IMR-90 (cell line): Measurements from ENCODE around the gene RHOBTB3.

ENCODE experiments used
- BHLHE40 ChIP-seq: fragments of 150-350 bp; IDR thresholded peaks from 2 replicates; pipeline ENCODE4 v1.6.1; 2016; ENCODE audit warnings: mild to moderate bottlenecking, low read depth, low read length
- CHD1 ChIP-seq: IDR thresholded peaks from 2 replicates; pipeline ENCODE4 v1.6.1; 2012; ENCODE audit warnings: low read depth, low read length, improper control_type of control experiment
- MAZ ChIP-seq: IDR thresholded peaks from 2 replicates; pipeline ENCODE4 v1.6.1; 2012; ENCODE audit warnings: low read depth, mild to moderate bottlenecking, low read length, improper control_type of control experiment, moderate library complexity, borderline replicate concordance
- POLR2A ChIP-seq: IDR thresholded peaks from 2 replicates; pipeline ENCODE4 v1.6.1; 2012; ENCODE audit warnings: mild to moderate bottlenecking, low read depth, low read length
- SMC3 ChIP-seq: fragments of 150-350 bp; IDR thresholded peaks from 2 replicates; pipeline ENCODE4 v1.6.1; 2016; ENCODE audit warnings: low read depth, mild to moderate bottlenecking, antibody characterized with exemption, low read length, moderate library complexity
- TF ChIP-seq, protein P1 (sequence below): conservative IDR thresholded peaks from 2 replicates; pipeline ENCODE4 v1.5.1; 2012; ENCODE audit warnings: mild to moderate bottlenecking, low read depth, low read length, improper control_type of control experiment

DNA sequence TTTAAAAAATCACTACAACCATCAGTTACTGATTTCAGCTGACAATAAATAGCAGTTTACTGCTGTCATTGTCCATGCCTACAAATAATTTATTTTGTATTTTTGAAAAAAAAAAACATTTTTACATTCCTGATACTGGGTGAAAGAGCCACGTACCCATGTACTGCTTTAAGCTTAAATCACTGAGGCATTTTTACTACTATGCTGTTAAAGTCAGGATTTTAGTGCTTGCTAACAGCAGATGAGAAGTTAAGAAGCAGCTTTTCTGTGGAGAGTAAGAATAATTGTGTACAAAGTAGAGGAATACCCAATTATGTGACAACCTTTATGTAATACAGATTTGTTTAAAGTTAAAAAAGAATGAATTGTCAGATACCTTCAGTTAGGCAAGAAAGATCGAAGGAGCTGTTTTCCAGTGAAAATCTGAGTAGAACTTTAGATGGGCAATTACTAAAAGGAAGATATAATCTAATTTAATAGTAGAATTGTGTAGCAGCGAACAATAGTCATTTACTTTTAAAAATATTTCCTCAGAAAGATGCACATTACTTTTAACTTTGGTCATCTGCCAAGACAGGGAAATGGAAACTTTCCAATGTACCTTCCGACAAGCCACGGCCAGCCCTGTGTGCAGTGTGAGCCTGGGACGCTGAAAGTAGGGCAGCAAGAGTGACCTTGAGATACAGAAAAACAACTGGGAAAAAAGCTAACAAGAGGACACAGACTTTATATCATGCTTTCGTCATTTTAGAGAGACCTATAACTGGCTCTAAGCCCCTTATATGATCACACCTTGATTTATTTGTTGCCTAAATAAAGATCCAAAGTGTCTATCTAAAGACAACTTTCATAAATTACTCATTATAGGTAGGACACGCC is 39.9 kb downstream of the RHOBTB3 start:
- TF ChIP-seq, protein P1, sequence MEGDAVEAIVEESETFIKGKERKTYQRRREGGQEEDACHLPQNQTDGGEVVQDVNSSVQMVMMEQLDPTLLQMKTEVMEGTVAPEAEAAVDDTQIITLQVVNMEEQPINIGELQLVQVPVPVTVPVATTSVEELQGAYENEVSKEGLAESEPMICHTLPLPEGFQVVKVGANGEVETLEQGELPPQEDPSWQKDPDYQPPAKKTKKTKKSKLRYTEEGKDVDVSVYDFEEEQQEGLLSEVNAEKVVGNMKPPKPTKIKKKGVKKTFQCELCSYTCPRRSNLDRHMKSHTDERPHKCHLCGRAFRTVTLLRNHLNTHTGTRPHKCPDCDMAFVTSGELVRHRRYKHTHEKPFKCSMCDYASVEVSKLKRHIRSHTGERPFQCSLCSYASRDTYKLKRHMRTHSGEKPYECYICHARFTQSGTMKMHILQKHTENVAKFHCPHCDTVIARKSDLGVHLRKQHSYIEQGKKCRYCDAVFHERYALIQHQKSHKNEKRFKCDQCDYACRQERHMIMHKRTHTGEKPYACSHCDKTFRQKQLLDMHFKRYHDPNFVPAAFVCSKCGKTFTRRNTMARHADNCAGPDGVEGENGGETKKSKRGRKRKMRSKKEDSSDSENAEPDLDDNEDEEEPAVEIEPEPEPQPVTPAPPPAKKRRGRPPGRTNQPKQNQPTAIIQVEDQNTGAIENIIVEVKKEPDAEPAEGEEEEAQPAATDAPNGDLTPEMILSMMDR: no peak
- TF ChIP-seq POLR2A: no peak
- no peak for TF ChIP-seq MAZ
- no peak for TF ChIP-seq BHLHE40
- TF ChIP-seq CHD1: no peak
- no peak for TF ChIP-seq SMC3
